Stimulated activated CD4-positive, alpha-beta T cell treated with anti-CD3 and anti-CD28 coated beads, Interleukin-12 subunit alpha, Interleukin-12 subunit beta, amount 100 ng/mL, for 24 hours (primary cell): Measurements from ENCODE around the gene GABRG3.

ENCODE experiments used
- DNase-seq, 2 experiments: peaks; one replicate each; pipeline ENCODE4 v3.0.0-alpha.2; 2020; ENCODE audit warnings: low read depth in 2 of 2

GABRG3 gene

GRCh38 chr15:27064080-27064479 lies 93.1 kb downstream of the GABRG3 start:
- DNase-seq, result no peak

- DNase-seq, result no peak
These were observed 94.2 kb downstream of the GABRG3 start for GRCh38 chr15:27065151-27065550.

- no peak for DNase-seq
These were observed 94.8 kb downstream of the GABRG3 start for GRCh38 chr15:27065785-27066184.

GRCh38 chr15:27066446-27066845 lies 95.5 kb downstream of the GABRG3 start:
- DNase-seq, result no peak

GRCh38 chr15:27067175-27067574 lies 96.2 kb downstream of the GABRG3 start:
- no peak for DNase-seq

- no peak for DNase-seq
These were observed 99.9 kb downstream of the GABRG3 start for GRCh38 chr15:27070841-27071240.

GRCh38 chr15:27074179-27074578 lies 103.2 kb downstream of the GABRG3 start:
- no peak for DNase-seq

GRCh38 chr15:27077790-27078189 lies 106.8 kb downstream of the GABRG3 start:
- no peak for DNase-seq

GRCh38 chr15:27081676-27082418 lies 110.9 kb downstream of the GABRG3 start:
- no peak for DNase-seq

- no peak for DNase-seq
These were observed 111.5 kb downstream of the GABRG3 start for GRCh38 chr15:27082526-27082925.

- DNase-seq, result no peak
These were observed 113.9 kb downstream of the GABRG3 start for GRCh38 chr15:27084844-27085243.

- DNase-seq, result no peak
These were observed 115.2 kb downstream of the GABRG3 start for GRCh38 chr15:27086149-27086548.

- DNase-seq, result no peak
These were observed 115.8 kb downstream of the GABRG3 start for GRCh38 chr15:27086805-27087204.

- no peak for DNase-seq
These were observed 116.9 kb downstream of the GABRG3 start for GRCh38 chr15:27087651-27088583.

GRCh38 chr15:27088584-27089232 lies 117.7 kb downstream of the GABRG3 start:
- DNase-seq, result no peak

GRCh38 chr15:27089233-27089586 lies 118.2 kb downstream of the GABRG3 start:
- no peak for DNase-seq

- no peak for DNase-seq
These were observed 118.7 kb downstream of the GABRG3 start for GRCh38 chr15:27089676-27090075.

GRCh38 chr15:27091270-27091940 lies 120.4 kb downstream of the GABRG3 start:
- no peak for DNase-seq

- no peak for DNase-seq
These were observed 121.4 kb downstream of the GABRG3 start for GRCh38 chr15:27092390-27092789.

GRCh38 chr15:27094235-27094634 lies 123.3 kb downstream of the GABRG3 start:
- no peak for DNase-seq

GRCh38 chr15:27095886-27096624 lies 125.1 kb downstream of the GABRG3 start:
- no peak for DNase-seq
